Measurements from ENCODE around the gene FAM43B.

DNA sequence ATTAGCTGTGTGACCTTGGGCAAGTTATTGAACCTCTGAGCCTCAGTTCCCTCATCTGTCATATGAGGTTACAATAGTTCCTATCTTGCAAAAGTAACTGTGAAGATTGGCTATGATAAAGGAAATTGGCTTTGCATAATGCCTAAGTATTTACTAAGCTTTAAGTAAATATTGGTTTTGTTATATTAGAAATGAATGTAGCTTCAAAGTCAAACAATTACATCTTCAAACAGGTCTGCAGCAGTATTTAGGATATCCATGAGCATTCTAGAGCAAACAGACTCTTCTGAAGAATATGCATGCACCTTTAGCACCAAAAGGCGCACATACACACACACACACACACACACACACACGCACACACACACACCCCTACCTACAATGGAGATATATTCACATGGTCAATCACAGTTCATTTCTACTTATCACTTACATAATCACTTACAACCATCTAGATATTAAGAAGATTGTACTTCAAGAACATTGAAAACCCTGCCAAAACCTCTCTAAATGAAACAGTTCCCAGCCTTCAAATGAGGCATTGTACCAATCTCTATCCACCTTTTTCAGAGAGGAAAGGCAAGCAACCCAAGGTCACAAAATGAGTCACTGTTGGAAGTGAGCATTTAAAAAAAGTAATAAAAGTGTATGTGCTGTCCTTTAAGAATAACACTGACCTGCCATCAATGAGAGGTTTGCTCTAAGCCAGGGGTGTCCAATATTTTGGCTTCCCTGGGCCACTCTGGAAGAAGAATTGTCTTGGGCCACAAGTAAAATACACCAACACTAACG is 13.4 kb upstream of the FAM43B start:
- TF ChIP-seq TAF1 (IDR thresholded peaks at IDR 0.05; ENCODE audit: borderline replicate concordance, low read depth, low read length) (no peak), POLR2A (IDR thresholded peaks at IDR 0.05; ENCODE audit: low read depth, low read length) (no peak), POLR2AphosphoS5 (IDR thresholded peaks at IDR 0.05; ENCODE audit: low read depth, low read length) (no peak)
